Stimulated activated CD4-positive, alpha-beta T cell treated with anti-CD3 and anti-CD28 coated beads, Interleukin-15, amount 100 ng/mL, for 1 hour (primary cell): ENCODE data around the gene KLKB1.
"Not testable (repeated sequence)": the region's sequence is repeated elsewhere in the genome, so short reads cannot be mapped to it uniquely, and the experiment has no call there.

Experiments used
- DNase-seq, 2 donors: peaks; one replicate each; pipeline ENCODE4 v3.0.0-alpha.2; 2020; ENCODE audit warnings: low read depth in 1 of 2, low spot score in 1 of 2

Gene KLKB1

GRCh38 chr4:186264660-186265059 is 37.4 kb downstream of the KLKB1 start:
- no peak for DNase-seq

GRCh38 chr4:186265250-186265649 is 37.9 kb downstream of the KLKB1 start:
- not testable (repeated sequence) for DNase-seq

GRCh38 chr4:186265683-186266652 is 38.7 kb downstream of the KLKB1 start, which contains the start of gene F11:
Gene F11, plus strand, starts transcription at chr4:186266189. Its CDS starts 948 bp downstream, at chr4:186267137.
- no peak for DNase-seq

GRCh38 chr4:186266729-186267456 is 39.6 kb downstream of the KLKB1 start:
- no peak for DNase-seq

GRCh38 chr4:186271081-186271678 is 43.9 kb downstream of the KLKB1 start:
- DNase-seq, result no peak

GRCh38 chr4:186272699-186273391 is 45.5 kb downstream of the KLKB1 start:
- no peak for DNase-seq

GRCh38 chr4:186273392-186273789 is 46.1 kb downstream of the KLKB1 start:
- not testable (repeated sequence) for DNase-seq

GRCh38 chr4:186283311-186283710 is 56.0 kb downstream of the KLKB1 start:
- DNase-seq, result no peak

GRCh38 chr4:186285147-186285546 is 57.8 kb downstream of the KLKB1 start:
- no peak for DNase-seq

- no peak for DNase-seq
Measured at GRCh38 chr4:186286581-186286980, 59.3 kb downstream of the KLKB1 start.

GRCh38 chr4:186291256-186291890 is 64.1 kb downstream of the KLKB1 start:
- DNase-seq, result no peak

- DNase-seq, result no peak
Measured at GRCh38 chr4:186294160-186294559, 66.9 kb downstream of the KLKB1 start.

GRCh38 chr4:186296481-186296880 is 69.2 kb downstream of the KLKB1 start:
- DNase-seq, result no peak

- no peak for DNase-seq
Measured at GRCh38 chr4:186297013-186297645, 69.8 kb downstream of the KLKB1 start.

GRCh38 chr4:186298031-186298647 is 70.8 kb downstream of the KLKB1 start:
- no peak for DNase-seq

GRCh38 chr4:186299291-186299690 is 72.0 kb downstream of the KLKB1 start:
- no peak for DNase-seq

GRCh38 chr4:186300659-186301390 is 73.5 kb downstream of the KLKB1 start:
- DNase-seq, result no peak

- DNase-seq, result no peak
Measured at GRCh38 chr4:186304216-186304615, 76.9 kb downstream of the KLKB1 start.
